Retinal pigment epithelial cell (primary cell): Measurements from ENCODE around the gene LRGUK.

Experiments used
- DNase-seq: peaks from one replicate; pipeline ENCODE4 v3.0.0-alpha.2; 2010; ENCODE audit warnings: low read depth
- H3K4me3 ChIP-seq: 2 replicates; pipeline ENCODE4 v1.5.1; 2011; ENCODE audit warnings: mild to moderate bottlenecking, low read length, control low read depth, moderate library complexity
- TF ChIP-seq, protein P1 (sequence below): conservative IDR thresholded peaks from 2 replicates; pipeline ENCODE4 v1.5.1; 2011; ENCODE audit warnings: low read depth, low read length, control low read depth, inconsistent platforms

LRGUK gene

GRCh38 chr7:134086998-134087735, 40.0 kb upstream of the LRGUK start:
- TF ChIP-seq, protein P1, sequence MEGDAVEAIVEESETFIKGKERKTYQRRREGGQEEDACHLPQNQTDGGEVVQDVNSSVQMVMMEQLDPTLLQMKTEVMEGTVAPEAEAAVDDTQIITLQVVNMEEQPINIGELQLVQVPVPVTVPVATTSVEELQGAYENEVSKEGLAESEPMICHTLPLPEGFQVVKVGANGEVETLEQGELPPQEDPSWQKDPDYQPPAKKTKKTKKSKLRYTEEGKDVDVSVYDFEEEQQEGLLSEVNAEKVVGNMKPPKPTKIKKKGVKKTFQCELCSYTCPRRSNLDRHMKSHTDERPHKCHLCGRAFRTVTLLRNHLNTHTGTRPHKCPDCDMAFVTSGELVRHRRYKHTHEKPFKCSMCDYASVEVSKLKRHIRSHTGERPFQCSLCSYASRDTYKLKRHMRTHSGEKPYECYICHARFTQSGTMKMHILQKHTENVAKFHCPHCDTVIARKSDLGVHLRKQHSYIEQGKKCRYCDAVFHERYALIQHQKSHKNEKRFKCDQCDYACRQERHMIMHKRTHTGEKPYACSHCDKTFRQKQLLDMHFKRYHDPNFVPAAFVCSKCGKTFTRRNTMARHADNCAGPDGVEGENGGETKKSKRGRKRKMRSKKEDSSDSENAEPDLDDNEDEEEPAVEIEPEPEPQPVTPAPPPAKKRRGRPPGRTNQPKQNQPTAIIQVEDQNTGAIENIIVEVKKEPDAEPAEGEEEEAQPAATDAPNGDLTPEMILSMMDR = no peak
- H3K4me3 ChIP-seq = no peak overlapping the region
- DNase-seq = no peak

- TF ChIP-seq, protein P1 = no peak
- no peak for DNase-seq
- no peak overlapping the region for H3K4me3 ChIP-seq
Observed at GRCh38 chr7:134088199-134088598, 38.9 kb upstream of the LRGUK start.

GRCh38 chr7:134089446-134089845, 37.7 kb upstream of the LRGUK start:
- H3K4me3 ChIP-seq = no peak overlapping the region
- TF ChIP-seq, protein P1 = no peak
- DNase-seq = no peak

GRCh38 chr7:134098072-134098471, 29.1 kb upstream of the LRGUK start:
- no peak for DNase-seq
- TF ChIP-seq, protein P1 = no peak
- no peak overlapping the region for H3K4me3 ChIP-seq

DNA sequence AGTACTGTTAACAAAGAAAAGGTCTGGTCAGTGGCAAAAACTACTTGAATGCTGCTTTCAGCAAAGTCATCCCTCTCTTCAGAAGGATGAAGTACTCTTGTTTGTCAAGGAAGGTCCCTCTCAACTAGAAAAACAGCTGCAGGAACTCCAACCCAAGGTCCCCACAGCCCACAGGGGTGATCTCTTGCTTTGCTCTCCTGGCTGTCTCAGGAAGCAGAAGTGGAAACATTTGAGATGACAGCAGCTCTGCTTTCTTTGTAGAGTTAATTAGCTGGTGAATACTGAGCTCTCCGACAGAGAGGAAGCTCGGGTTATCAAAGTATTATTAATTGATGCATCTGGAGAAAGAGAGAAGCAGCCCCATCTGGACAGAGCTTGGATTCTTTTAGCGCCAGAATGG, 25.4 kb upstream of the LRGUK start:
- TF ChIP-seq, protein P1 = no peak
- H3K4me3 ChIP-seq = no peak overlapping the region
- DNase-seq = no peak

DNA sequence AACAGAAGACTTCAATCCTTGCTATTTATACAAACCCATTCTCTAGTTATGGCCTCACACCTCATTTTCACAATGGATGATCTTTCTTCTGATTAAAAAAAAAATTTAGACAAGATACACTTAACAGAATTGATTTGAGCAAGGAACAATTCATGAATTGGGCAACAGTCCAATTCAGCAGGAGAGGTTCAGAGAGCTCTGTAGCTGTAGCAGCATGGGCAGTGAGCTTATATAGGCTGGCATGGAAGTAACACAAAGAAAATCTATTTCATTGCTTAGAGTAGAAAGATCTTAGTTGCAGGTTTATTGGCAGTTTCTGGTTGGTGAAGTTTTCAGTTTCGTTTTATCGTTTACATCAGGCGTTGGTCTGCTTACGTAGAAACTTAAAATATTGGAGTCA, 23.0 kb upstream of the LRGUK start:
- TF ChIP-seq, protein P1 = no peak
- no peak for DNase-seq
- no peak overlapping the region for H3K4me3 ChIP-seq

GRCh38 chr7:134105841-134106240, 21.3 kb upstream of the LRGUK start:
- no peak for DNase-seq
- TF ChIP-seq, protein P1 = no peak
- H3K4me3 ChIP-seq = no peak overlapping the region
